Skeletal muscle satellite cell (primary cell): ENCODE measurements around the gene ZFR.
"Not testable (repeated sequence)": the region's sequence is repeated elsewhere in the genome, so short reads cannot be mapped to it uniquely, and the experiment has no call there.

ENCODE experiments used
- H3K27me3 ChIP-seq: 2 replicates; pipeline ENCODE4 v1.7.0; 2013; ENCODE audit warnings: low read length; ENCODE audit not compliant: control insufficient read depth, insufficient read depth
- H3K36me3 ChIP-seq: 2 replicates; pipeline ENCODE4 v1.7.0; 2013; ENCODE audit warnings: mild to moderate bottlenecking, control low read depth, low read length; ENCODE audit not compliant: insufficient read depth
- H3K4me1 ChIP-seq: 2 replicates; pipeline ENCODE4 v1.7.0; 2013; ENCODE audit warnings: low read length; ENCODE audit not compliant: control insufficient read depth, insufficient read depth
- H3K4me2 ChIP-seq: 2 replicates; pipeline ENCODE4 v1.7.0; 2013; ENCODE audit warnings: mild to moderate bottlenecking, low read length
- H3K4me3 ChIP-seq: 2 replicates; pipeline ENCODE4 v1.7.0; 2013; ENCODE audit warnings: low read length
- H3K9ac ChIP-seq: 2 replicates; pipeline ENCODE4 v1.7.0; 2013; ENCODE audit warnings: mild to moderate bottlenecking, low read depth, low read length, moderate library complexity
- H3K9me3 ChIP-seq: replicated peaks from 2 replicates; pipeline ENCODE4 v1.7.0; 2013; ENCODE audit warnings: mild to moderate bottlenecking, control low read depth, low read length

The ZFR gene

GRCh38 chr5:32430825-32431224, 13.7 kb downstream of the ZFR start:
- not testable (repeated sequence) for H3K27me3 ChIP-seq, H3K4me2 ChIP-seq, H3K9me3 ChIP-seq, H3K4me3 ChIP-seq, H3K9ac ChIP-seq, H3K4me1 ChIP-seq
- peaks cover 20% of the 10 kb centered on the region for H3K36me3 ChIP-seq

GRCh38 chr5:32428426-32428825, 16.1 kb downstream of the ZFR start:
- Histone ChIP-seq H3K4me1 (no peaks in the 10 kb centered on the region), H3K4me2 (no peak overlapping the region), H3K36me3 (peaks cover 20% of the 10 kb centered on the region), H3K27me3 (no peaks in the 10 kb centered on the region), H3K9me3 (no peaks in the 10 kb centered on the region), H3K9ac (no peak overlapping the region), H3K4me3 (no peak overlapping the region)

GRCh38 chr5:32426440-32427151, 17.9 kb downstream of the ZFR start:
- Histone ChIP-seq H3K9me3 (no peaks in the 10 kb centered on the region), H3K4me2 (no peak overlapping the region), H3K9ac (no peak overlapping the region), H3K27me3 (no peaks in the 10 kb centered on the region), H3K4me3 (no peak overlapping the region), H3K4me1 (no peaks in the 10 kb centered on the region), H3K36me3 (peaks cover 27% of the 10 kb centered on the region)

GRCh38 chr5:32422697-32423096, 21.8 kb downstream of the ZFR start:
- Histone ChIP-seq H3K9me3 (no peaks in the 10 kb centered on the region), H3K9ac (no peak overlapping the region), H3K4me2 (no peak overlapping the region), H3K27me3 (no peaks in the 10 kb centered on the region), H3K4me1 (peaks cover 21% of the 10 kb centered on the region), H3K36me3 (peaks cover 24% of the 10 kb centered on the region), H3K4me3 (no peak overlapping the region)

DNA sequence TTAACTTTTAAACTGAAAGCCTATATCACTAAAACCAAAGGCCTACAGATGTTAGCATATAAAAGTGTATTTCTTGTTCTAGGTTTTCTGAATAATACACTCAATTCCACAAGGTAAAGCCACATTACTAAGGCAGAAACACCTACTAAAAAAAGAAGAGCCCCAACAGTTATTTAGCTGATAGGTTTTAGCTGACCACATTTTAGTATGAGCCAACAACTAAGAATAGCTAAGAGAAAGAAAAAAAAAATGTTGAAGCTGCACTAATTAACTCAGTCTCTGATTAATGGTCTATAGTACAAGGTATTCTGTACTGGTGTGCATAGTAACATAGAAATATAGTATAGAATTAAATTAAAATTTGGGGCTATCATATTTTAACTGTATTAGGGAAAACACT, 23.5 kb downstream of the ZFR start:
- Histone ChIP-seq H3K27me3 (no peaks in the 10 kb centered on the region), H3K9me3 (no peaks in the 10 kb centered on the region), H3K36me3 (peaks cover 25% of the 10 kb centered on the region), H3K4me3 (no peak overlapping the region), H3K9ac (no peak overlapping the region), H3K4me1 (peaks cover 21% of the 10 kb centered on the region), H3K4me2 (peak overlapping the region; percentile 10)

- Histone ChIP-seq H3K9ac (no peak overlapping the region), H3K4me2 (peak overlapping the region; percentile 10), H3K36me3 (peaks cover 31% of the 10 kb centered on the region), H3K27me3 (no peaks in the 10 kb centered on the region), H3K4me3 (no peak overlapping the region), H3K9me3 (no peaks in the 10 kb centered on the region), H3K4me1 (peaks cover 21% of the 10 kb centered on the region)
These were observed 24.0 kb downstream of the ZFR start for GRCh38 chr5:32420506-32420905.

DNA sequence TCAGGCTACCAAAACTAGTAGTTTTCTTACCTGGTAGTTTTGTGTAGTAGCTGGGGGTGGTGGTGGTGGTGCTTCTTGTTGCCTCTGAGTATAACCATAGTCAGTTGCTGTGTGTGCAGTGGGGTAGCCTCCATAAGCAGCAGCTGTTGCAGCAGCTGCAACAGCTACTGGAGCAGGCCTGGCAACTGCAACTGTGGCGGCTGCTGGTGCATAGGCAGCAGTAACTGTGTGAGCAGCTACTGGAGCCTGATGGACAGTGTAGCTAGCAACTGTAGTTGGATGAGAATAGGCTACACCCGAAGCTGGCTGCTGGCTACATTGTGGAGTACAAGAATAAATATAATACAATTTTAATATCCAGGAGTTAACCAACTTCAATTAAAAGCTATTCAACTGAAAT, 24.7 kb downstream of the ZFR start:
- Histone ChIP-seq H3K9me3 (no peaks in the 10 kb centered on the region), H3K4me3 (no peak overlapping the region), H3K9ac (no peak overlapping the region), H3K4me1 (peaks cover 21% of the 10 kb centered on the region), H3K36me3 (peaks cover 38% of the 10 kb centered on the region), H3K4me2 (peak overlapping the region; percentile 43), H3K27me3 (no peaks in the 10 kb centered on the region)

DNA sequence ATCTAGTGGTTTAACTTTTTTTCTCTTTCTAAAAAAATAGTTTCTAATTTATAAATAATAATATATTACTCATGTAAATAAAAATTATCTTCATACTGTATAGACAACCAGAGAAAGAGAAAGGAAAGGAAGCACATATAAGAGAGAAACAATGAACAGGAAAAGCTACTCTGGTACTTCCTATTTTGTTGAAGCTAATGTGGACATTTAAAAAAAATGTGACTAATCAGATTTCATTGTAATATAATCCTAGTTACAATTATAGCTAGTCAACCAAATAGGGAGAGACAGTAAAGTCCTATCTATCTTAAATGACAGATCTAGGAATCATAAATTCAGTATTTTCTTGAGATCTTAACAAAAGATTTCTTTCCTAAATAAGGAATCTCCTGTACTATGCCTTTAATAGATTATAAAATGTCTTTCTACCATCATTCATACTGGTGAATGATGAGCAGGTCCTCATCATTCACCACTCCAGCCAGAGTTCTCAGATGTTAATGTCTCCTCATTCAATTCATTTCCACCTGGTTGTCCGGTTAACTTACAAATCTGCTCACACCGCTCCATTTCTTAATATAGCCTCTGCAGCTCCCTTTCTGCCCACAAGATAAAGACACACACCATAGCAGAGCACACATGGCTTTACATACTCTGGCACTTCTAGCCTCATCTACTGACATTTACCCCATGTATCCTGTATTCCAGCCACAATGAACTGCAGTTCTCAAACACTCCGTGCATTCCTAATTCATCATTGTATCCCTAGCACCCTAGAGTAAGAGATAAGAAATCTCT, 30.9 kb downstream of the ZFR start:
- Histone ChIP-seq H3K9ac (no peak overlapping the region), H3K4me2 (no peak overlapping the region), H3K4me3 (no peak overlapping the region), H3K36me3 (peaks cover 64% of the 10 kb centered on the region), H3K9me3 (no peaks in the 10 kb centered on the region), H3K27me3 (no peaks in the 10 kb centered on the region), H3K4me1 (no peaks in the 10 kb centered on the region)

DNA sequence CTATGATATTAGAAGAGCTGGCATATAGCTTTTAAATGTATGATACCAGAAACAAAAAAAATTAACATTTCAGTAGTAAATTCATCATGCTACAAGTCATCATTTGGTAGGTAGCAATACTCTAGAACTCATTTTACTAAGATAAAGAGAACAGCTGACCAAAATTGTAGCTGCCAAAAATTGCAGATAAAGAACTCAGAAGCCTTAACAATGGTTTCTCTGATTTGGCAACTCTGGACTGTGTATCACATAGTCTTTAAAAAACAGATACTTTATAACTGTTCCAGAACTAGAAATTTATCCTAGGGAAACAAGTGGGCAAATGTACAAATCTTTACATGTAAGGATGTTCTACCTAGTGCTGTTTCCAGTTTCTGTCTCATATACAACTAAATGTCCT, 33.9 kb downstream of the ZFR start:
- Histone ChIP-seq H3K4me2 (no peak overlapping the region), H3K9me3 (no peaks in the 10 kb centered on the region), H3K4me1 (no peaks in the 10 kb centered on the region), H3K4me3 (no peak overlapping the region), H3K36me3 (peaks cover 73% of the 10 kb centered on the region), H3K9ac (no peak overlapping the region), H3K27me3 (no peaks in the 10 kb centered on the region)

- Histone ChIP-seq H3K36me3 (peaks cover 81% of the 10 kb centered on the region), H3K27me3 (no peaks in the 10 kb centered on the region), H3K4me1 (no peaks in the 10 kb centered on the region), H3K4me3 (no peak overlapping the region), H3K9ac (no peak overlapping the region), H3K9me3 (no peaks in the 10 kb centered on the region), H3K4me2 (no peak overlapping the region)
These were observed 37.9 kb downstream of the ZFR start for GRCh38 chr5:32406650-32407049.

- no peak overlapping the region for H3K9ac ChIP-seq
- no peak overlapping the region for H3K4me2 ChIP-seq
- H3K9me3 ChIP-seq: no peaks in the 10 kb centered on the region
- H3K4me3 ChIP-seq: no peak overlapping the region
- H3K4me1 ChIP-seq: no peaks in the 10 kb centered on the region
- H3K36me3 ChIP-seq: peaks cover 88% of the 10 kb centered on the region
- no peaks in the 10 kb centered on the region for H3K27me3 ChIP-seq
These were observed 39.0 kb downstream of the ZFR start for GRCh38 chr5:32405507-32405906.

GRCh38 chr5:32403760-32404159, 40.8 kb downstream of the ZFR start:
- Histone ChIP-seq H3K4me2 (no peak overlapping the region), H3K27me3 (no peaks in the 10 kb centered on the region), H3K9ac (no peak overlapping the region), H3K4me3 (no peak overlapping the region), H3K4me1 (no peaks in the 10 kb centered on the region), H3K9me3 (no peaks in the 10 kb centered on the region), H3K36me3 (peaks cover 89% of the 10 kb centered on the region)
